ENCODE measurements around the gene ARHGEF37.
"Not testable (repeated sequence)": the region's sequence is repeated elsewhere in the genome, so short reads cannot be mapped to it uniquely, and the experiment has no call there.

Gene ARHGEF37

DNA sequence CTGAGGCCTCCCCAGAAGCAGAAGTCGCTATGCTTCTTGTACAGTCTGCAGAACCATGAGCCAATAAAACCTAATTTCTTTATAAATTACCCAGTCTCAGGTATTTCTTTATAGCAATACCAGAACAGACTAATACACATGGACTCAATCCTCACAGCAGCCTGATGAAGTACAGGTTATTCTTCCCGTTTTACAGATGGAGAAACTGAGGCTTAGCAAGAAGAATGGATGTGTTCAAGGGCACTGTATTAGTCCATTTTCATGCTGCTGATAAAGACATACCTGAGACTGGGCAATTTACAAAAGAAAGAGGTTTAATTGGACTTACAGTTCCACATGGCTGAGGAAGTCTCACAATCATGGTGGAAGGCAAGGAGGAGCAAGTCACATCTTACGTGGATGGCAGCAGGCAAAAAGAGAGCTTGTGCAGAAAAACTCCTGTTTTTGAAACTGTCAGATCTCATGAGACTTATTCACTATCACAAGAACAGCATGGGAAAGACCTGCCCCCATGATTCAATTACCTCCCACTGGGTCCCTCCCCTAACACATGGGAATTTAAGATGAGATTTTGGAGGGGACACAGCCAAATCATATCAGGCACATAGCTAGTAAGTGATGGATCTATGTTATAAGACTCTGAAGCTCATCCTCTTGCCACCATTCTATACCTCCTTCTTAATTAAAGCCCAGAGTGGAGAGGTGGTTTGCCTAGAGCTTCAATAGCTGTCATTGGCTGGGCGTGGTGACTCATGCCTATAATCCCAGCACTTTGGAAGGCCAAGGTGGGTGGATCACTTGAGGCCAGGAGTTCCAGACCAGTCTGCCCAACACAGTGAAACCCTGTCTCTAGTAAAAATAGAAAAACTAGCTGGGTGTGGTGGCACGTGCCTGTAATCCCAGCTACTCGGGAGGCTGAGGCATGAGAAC is 67.4 kb downstream of the ARHGEF37 start:
- DNase-seq (ENCODE audit: low spot score): not testable (repeated sequence)

DNA sequence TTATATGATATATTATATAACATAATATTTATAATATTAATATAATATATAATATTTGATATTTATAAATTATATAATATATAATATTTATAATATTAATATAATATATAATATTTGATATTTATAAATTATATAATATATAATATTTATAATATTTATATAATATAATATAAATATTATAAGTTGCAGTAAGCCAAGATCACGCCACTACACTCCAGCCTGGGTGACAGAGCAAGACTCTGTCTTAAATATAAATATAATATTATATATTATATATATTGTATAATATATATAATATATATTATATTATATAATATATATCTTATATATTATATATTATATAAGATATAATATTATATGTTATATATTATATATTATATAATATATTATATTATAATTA is 68.4 kb downstream of the ARHGEF37 start:
- DNase-seq (ENCODE audit: low spot score): not testable (repeated sequence)

DNA sequence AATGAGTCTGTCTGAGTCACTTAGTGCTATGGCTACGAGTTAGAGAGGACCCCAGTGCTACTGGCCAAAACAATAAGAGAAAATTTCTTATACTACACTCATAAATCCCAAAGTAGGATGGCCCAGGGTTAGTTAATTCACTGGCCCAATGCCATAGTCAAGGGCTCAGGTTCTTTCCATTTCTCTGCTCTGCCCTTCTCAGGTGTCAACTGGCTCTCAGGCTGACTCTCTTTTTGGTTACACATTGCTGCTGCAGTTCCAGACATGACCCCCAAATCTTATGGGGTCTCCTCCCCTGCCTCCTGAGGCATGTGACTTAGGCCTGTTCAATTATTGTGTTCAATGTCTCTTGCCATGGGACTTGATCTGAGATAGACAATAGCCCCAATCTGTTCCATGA is 70.4 kb downstream of the ARHGEF37 start:
- no peak for DNase-seq (ENCODE audit: low spot score)

DNA sequence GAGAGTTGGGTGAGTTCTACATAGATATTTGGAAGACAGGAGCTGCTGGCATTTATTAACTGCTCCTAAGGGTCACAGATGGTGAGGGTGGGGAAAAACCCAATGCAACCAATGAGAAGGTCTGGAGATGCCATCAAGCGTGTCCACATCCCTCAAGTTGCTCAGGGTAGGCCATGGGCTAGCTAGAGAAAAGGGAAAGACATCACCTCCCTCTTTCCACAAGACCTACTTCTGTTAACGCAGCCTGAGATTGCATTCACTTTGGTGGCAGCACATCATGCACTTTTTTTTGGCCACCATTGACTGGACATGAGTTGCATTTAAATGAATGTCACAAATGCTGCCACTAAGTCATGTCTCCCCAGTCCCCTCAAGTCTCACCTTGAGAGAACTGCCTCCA is 71.4 kb downstream of the ARHGEF37 start:
- no peak for DNase-seq (ENCODE audit: low spot score)

DNA sequence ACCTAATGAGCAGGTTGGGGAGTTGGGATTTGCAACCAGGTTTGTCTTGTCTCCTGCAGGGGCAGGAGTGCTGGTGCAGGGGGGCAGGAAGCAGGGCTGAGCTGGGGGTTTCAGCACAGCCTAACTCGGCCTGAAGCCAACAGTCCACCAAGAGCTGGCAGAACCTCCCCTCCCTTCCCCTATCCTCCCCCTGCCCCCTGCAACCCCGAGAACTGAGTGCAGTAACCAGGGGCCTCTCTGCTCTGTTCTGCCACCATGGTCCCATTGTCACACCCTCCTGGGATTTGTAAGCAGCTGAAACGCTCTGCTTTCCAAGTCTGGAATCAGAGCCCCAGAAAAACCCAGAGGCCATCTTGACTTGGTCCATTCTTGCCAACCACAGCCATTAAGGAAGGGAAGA is 72.9 kb downstream of the ARHGEF37 start:
- DNase-seq (ENCODE audit: low spot score): no peak

DNA sequence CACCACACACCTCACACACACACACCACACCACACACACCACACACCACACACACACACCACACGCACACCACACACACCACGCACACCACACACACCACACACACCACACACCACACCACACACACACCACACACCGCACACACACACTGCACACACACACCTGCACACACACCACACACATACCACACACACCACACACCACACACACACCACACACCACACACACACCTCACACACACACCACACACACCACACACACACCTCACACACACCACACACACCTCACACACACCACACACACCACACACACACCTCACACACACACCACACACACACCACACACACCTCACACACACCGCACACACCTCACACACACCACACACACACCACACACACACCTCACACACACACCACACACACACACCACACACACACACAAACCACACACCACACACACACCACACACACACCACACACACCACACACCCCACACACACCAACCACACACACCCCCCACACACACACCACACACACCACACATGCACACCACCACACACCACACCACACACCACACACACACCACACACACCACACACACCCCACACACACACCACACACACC is 73.7 kb downstream of the ARHGEF37 start:
- DNase-seq (ENCODE audit: low spot score): no peak

DNA sequence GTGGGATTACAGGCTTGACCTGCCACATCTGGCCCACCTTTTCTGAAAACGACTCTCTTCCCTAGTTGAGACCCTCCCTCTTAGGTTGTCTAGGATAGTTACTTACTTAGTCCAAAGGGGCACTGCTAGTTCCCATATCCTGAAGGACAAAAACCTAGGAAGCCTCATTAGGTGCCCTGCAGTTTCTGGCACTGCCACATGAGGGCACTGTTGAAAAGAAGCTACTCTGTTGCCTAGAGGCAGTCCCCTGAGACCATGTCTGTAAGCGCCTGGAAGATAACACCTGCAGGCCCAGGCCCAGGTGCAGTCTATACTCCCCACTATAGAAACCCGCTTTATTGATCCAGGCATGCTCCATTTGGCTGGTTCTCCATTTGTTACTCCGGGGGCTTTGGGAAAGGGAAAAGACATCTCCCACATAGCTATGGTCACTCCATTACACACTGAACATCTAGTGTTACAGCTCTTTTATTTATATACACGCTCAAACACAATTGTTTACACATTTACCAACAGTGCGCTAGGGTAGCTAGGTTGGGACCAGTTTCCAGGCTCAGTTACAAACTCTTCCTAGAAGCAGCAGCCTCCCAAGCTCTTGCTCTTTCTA is 75.4 kb downstream of the ARHGEF37 start:
- no peak for DNase-seq (ENCODE audit: low spot score)

DNA sequence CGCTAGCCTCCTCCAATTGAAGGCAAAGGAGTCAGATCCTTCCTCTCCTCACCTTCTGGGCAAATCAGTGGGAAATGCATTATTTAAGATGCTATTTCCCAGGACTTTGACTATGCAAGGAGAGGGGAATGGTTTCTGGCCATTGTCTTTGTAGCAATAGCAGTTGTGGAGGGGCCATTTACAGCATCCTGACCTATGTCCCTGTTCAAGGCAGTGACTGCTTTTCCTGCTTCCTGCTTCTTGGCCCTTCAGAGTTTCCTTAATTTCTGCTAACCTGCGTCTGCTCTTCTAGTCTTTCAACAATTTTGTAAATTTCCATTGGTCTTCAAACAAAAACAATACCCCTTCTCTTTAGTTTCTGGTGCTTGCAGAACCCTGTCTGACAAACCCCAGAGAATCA is 76.0 kb downstream of the ARHGEF37 start:
- DNase-seq (ENCODE audit: low spot score): no peak

DNA sequence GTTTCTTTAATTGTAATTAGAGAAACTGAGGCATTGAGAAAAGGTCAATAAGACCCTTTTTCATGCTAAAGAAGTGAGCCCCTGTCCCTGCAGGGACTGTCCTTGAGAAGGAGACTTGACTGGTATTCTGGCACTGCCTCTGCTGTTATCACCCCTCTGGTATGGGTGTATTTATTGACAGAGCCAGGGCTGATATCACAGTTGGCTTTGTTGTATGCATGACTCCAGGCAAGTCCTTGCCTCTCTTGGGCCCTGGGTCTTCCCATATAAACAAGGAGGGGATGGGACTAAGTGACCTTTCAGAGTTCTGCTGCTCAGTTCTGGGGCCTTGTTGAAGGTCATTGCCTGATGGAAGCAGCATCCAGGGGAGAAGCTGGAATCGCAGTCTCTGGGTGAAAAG is 77.0 kb downstream of the ARHGEF37 start:
- no peak for DNase-seq (ENCODE audit: low spot score)

DNA sequence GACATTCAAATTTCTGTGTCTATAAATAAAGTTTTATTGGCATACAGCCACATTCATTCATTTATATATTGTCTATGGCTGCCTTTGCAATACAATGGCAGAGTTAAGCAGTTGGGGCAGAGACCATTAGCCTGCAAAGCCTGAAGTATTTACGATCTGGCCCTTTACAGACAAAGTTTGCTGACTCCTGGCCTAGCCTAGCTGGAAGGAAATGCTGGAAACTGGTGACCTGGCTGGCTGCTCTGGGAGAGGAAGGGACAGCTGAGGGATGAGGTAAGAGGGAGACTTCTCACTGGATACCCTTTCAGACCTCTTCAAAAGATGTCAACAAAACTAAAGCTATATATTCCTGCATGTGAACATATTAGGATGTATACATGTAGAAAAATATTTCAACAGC is 82.8 kb downstream of the ARHGEF37 start:
- no peak for DNase-seq (ENCODE audit: low spot score)

DNA sequence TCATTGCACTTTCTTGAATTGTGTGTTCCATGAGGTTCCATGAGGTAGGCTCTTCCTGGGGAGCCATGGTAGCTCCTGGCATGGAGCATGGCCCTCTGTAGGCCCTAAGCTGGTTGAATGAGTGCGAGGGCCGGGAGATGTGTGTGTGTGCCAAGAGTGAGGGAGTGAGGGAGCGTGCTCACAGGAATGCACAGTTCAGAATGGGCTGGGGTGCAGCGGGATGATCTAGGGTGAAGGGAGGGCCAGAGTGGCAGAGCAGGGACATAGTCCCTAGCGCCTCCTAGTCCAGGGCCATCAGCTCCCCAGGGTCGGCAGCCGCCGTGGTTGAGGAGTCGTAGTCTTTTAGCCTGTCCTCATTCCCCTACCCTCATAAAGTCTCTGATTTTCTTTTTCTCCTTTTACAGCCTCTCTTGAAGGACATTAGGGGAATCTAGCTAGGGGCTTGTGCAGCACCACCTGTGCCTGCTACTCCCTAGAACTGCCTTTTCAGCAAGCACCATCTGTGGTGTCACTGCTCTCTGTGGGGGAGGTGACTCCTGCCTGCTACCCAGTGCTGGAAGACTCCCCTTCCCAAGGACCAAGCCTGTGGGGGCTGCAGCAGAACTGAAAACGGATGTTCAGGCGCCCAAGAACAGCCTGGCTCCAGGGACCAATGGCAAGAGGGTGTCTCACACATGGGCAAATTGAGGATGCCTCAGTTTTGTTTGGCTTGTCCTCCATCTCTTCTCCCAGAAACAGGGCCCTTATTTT is 83.5 kb downstream of the ARHGEF37 start:
- DNase-seq (ENCODE audit: low spot score): no peak

DNA sequence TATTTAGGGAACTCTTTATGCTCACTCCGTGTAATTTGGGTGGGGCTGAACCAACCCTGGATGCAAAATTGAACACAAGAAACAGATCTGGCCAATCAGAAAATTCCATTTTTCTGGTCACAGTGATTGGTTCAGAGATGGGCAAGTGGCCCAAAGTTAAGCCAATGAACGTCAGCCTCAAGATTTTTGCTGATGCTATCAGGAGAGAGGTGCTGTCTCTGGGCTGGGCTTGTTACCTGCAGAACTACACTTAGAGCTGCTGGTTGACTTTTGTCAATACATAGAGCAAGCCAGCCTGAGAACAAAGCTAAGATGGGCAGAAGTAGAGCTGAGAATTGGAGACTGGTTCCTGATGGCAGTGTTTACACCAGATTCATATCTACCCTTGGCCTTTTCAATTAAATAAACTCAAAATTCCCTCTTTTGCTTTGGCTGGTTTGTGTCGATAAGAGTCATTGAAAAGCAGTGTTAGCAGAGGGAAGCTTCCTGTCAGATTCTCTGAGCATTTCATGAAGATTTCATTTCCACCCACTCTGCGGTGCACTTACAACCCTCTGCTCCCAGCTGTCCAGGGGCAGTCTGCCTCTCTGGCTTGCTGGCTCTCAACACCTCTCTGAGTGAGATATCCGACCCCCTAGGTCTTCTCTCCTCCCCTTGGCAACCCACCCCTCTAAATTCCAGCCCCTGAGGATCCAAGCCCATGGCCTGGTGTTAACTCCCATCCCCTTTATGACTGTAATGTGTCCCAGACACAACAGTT is 84.3 kb downstream of the ARHGEF37 start:
- DNase-seq (ENCODE audit: low spot score): no peak

DNA sequence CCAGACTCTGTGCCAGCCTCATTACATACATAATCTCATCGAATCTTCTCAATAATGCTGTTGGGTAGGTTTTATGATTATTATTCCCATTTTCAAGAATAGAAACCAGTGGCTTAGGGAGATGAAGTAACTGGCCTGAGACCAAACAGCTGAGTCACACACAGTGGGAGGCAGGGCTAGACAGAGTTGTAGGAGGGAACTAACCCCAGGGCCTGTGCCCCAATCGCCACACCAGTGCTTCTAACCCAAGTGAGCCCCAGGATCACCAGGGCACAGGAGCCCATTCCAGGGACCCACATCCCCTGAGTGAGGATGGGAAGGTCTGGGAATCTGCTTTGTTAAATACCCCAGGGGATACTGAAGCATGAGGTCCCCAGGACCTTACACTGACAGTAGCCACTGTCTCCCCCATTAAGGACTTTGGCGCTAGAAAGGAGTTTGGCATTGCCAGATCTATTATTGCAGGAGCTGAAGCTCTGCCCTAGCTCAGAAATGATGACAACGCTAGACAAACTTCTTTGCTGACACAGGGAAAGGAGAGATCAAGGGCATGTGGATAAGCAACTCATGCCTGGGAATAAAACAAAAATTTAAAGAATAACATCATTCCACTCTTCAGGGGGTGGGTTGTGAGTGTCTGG is 85.0 kb downstream of the ARHGEF37 start:
- no peak for DNase-seq (ENCODE audit: low spot score)

DNA sequence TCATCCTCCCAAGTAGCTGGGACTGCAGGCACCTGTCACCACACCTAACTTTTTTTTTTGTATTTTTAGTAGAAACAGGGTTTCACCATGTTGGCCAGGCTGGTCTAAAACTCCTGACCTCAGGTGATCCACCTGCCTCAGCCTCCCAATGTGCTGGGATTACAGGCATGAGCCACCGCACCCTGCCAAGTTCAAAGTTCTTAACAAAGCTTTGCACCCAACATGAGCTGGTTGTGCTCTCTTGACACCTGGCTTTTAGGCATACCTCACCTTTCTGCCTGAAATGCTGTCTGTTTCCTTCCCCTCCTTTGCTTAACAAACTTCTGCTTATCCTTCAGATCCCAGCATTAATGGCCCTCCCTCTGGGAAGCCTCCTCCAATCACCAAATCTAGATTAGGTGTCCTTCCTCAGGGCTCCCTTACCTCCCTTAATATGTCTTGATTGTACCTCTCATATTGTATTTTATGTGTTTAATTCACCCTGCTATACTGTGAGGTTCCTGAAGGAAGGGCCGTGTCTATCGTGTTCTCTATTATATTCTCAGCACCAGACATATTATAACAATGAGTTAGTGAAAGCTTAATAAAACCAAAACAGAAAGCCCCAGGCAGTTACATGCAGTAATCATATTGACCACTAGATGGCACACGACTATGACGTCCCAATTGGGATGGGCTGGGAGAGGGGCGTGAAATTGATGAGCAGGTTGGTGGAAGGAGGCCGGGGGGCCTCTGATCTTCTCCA is 86.0 kb downstream of the ARHGEF37 start:
- DNase-seq (ENCODE audit: low spot score): no peak

DNA sequence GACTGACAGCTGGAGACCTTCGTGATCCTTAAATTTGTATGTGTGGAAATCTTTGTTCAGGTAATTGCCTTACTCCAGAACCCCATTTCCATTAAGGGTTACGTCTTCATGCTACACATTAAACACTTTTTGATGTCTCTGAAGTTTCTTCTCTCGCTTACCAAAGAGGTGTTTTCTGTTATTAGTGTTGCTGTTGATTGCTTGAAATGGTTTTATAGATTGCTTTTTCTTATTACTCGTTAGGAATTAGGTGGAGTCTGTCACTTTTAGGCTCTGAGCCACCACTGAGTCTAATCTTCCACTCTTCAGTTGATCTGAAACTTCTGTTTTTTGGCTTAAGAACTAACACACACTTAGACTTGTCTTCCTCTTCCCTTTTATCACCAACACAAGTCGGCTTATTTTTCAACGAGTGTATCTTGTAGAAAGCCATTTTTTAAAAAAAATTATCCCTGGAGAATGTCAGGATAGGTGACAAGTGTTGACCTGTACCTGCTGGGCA is 86.6 kb downstream of the ARHGEF37 start:
- DNase-seq (ENCODE audit: low spot score): no peak

DNA sequence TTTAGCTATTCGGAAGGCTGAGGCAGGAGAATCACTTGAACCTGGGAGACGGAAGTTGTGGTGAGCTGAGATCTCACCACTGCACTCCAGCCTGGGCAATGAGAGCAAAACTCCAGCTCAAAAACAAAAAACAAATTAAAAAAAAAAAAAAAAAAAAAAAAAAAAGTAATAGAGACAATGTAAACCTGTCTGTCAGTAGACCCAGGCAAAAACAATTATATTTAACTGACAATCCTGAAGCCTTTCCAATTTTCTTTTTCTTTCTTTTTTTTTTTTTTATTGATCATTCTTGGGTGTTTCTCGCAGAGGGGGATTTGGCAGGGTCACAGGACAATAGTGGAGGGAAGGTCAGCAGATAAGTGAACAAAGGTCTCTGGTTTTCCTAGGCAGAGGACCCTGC is 88.0 kb downstream of the ARHGEF37 start:
- not testable (repeated sequence) for DNase-seq (ENCODE audit: low spot score)

DNA sequence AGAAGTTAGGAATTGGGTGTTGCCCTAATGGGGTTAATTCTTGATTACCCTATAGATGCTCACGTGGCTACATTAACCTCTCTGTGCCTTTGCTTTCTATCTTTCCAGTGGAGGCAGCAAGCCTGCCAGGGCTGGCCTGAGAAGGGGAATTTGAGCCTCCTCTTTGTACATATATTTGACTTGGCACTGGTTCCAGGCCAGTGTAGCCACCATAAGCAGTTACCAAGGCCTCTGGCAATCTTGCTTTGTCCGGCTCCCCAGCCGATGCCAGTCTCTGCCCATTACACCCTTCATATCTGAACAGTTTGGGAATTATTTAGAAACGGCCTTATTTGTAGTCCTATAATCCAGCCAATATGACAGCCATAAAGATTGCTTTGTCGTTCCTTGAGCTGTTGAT is 90.2 kb downstream of the ARHGEF37 start:
- no peak for DNase-seq (ENCODE audit: low spot score)

DNA sequence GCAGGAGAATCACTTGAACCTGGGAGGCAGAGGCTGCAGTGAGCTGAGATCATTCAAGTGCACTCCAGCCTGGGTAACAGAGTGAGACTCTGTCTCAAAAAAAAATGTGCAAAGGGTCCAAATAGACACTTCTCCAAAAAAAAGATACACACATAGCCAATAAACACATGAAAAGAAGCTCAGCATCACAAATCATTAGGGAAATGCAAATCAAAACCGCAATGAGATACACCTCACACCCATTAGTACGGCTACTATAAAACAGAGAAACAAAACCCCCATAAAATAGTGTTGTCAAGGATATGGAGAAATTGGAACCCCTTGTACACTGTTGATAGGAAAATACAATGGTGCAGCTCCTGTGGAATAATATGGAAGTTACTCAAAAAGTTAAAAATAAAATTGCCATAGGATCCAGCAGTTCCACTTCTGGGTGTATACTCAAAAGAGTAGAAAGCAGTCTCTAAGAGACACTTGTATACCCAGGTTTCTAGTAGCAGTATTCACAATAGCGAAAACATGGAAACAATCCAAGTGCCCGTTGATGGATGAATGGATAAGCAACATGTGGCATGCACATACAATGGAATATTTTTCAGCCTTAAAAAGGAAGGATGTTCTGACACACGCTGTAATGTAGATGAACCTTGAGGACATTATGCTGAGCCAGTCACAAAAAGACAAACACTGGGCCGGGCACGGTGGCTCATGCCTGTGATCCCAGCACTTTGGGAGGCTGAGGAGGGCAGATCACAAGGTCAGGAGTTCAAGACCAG is 91.6 kb downstream of the ARHGEF37 start:
- DNase-seq (ENCODE audit: low spot score): no peak

DNA sequence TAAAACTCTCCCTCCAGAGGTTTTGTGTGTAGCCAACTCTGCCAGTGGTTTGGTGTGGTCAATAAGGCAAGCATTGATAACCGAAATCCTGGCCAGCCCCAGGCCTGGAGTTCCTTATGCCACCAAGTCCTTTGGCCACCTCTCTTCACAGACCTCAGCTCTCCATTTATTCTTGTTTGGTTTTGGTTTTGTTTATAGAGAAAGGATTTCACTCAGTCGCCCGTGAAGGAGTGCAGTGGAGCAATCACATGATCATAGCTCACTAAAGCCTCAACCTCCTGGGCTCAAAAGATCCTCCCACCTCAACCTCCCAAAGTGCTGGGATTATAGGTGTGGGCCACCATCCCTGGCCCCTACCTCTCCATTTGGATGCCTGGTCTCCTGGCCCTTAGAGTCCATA is 93.4 kb downstream of the ARHGEF37 start:
- no peak for DNase-seq (ENCODE audit: low spot score)
